HUES48 (cell line): ENCODE measurements around the gene TCF3.
A peak's percentile ranks its signal among the peaks of the same experiment; 100 is the strongest.

Experiments used
- H3K27ac ChIP-seq: one replicate; pipeline ENCODE4 v1.7.0; 2013; ENCODE audit warnings: low read depth, low read length, inconsistent platforms
- H3K27me3 ChIP-seq: 2 replicates; pipeline ENCODE4 v1.6.1; 2013; ENCODE audit warnings: mild to moderate bottlenecking, low read length; ENCODE audit not compliant: control insufficient read depth, insufficient read depth
- H3K36me3 ChIP-seq: 2 replicates; pipeline ENCODE4 v1.6.1; 2013; ENCODE audit warnings: low read length; ENCODE audit not compliant: control insufficient read depth, insufficient read depth
- H3K4me1 ChIP-seq: 2 replicates; pipeline ENCODE4 v1.6.1; 2013; ENCODE audit warnings: mild to moderate bottlenecking, low read length; ENCODE audit not compliant: control insufficient read depth, insufficient read depth
- H3K4me3 ChIP-seq: 2 replicates; pipeline ENCODE4 v1.5.1; 2013; ENCODE audit warnings: mild to moderate bottlenecking, low read depth, low read length
- H3K9ac ChIP-seq: 2 replicates; pipeline ENCODE4 v1.6.1; 2013; ENCODE audit warnings: mild to moderate bottlenecking, low read depth, low read length, moderate library complexity
- H3K9me3 ChIP-seq: 2 replicates; pipeline ENCODE4 v1.6.1; 2013; ENCODE audit warnings: low read length; ENCODE audit not compliant: control insufficient read depth, insufficient read depth

TCF3 gene

DNA sequence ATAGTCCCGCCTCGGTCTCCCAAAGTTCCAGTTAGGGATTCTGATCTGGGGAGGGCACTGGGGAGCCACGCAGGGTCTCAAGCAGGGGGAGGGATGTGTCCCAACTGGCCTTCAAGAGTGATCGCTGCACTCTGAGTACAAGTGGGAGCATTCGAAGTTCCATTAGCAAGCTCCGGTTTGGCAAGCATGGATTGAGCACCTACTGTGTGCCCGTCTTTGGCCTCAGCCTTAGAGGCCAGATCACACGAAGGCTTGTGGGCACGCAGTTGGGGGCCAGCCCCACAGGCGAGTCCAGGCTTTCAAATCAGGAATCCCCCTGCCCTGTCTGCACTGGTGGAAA lies 32.1 kb upstream of the TCF3 start:
- H3K9ac ChIP-seq: no peak overlapping the region
- no peaks in the 10 kb centered on the region for H3K36me3 ChIP-seq
- no peak overlapping the region for H3K27ac ChIP-seq
- no peak overlapping the region for H3K4me3 ChIP-seq
- no peaks in the 10 kb centered on the region for H3K9me3 ChIP-seq
- no peaks in the 10 kb centered on the region for H3K4me1 ChIP-seq
- peaks cover 7% of the 10 kb centered on the region; the same call in 1 of the 2 replicates for H3K27me3 ChIP-seq

DNA sequence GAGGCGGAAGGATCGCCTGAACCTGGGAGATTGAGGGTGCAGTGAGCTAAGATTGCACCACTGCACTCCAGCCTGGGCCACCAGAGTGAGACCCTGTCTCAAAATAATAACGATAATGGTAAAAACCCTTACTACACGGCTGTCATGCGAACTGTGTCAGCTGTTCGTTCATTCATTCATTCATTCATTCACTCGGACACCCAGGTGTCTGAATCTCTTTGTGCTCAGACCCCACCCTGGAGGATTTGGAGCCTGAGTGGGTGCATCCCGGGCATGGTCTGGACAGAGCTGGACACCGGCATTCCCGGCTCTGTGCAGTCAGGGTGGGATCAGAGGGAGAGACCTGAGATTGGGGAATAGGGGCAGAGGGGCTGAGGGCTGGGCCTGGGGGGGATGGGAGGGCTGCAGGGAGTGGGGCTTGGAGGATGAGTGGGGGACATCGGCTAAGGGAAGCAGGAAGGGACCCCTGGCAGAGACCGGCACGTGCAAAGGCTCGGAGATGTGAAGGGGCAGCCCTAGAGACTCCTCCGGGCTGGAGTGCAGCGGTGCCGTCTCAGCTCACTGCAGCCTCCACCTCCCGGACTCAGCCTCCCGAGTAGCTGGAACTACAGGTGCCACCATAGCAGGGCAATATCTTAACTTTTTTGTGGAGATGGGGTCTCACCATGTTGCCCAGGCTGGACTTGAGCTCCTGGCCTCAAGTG lies 31.6 kb upstream of the TCF3 start:
- no peak overlapping the region for H3K27ac ChIP-seq
- peaks cover 7% of the 10 kb centered on the region; the same call in 1 of the 2 replicates for H3K27me3 ChIP-seq

DNA sequence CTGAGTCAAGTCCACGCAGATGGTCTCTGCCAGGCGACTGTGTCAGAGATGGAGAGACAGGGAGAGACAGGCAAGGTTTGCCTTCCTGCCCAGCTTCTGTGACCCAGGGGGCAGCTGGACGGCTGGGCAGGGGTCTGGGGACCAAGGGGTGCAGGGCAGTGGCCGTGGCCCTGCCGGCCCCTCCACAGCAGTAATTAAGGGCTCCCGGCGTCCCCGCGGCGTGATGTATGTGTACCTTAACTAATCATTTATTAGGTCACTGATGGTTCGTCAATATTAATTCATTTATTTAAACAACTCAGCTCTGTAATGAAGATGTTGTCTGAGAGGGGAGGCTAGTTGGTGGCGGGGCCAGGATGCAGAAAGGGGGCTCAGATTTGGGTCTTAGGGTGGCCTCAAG lies 28.6 kb upstream of the TCF3 start:
- Histone ChIP-seq H3K27me3 (peaks cover 28% of the 10 kb centered on the region), H3K9me3 (no peaks in the 10 kb centered on the region), H3K9ac (no peak overlapping the region)

More for the DNA sequence above, 31.6 kb upstream of the TCF3 start:
- Histone ChIP-seq H3K9ac (no peak overlapping the region), H3K9me3 (no peaks in the 10 kb centered on the region), H3K36me3 (no peaks in the 10 kb centered on the region), H3K4me1 (no peaks in the 10 kb centered on the region), H3K4me3 (no peak overlapping the region)

DNA sequence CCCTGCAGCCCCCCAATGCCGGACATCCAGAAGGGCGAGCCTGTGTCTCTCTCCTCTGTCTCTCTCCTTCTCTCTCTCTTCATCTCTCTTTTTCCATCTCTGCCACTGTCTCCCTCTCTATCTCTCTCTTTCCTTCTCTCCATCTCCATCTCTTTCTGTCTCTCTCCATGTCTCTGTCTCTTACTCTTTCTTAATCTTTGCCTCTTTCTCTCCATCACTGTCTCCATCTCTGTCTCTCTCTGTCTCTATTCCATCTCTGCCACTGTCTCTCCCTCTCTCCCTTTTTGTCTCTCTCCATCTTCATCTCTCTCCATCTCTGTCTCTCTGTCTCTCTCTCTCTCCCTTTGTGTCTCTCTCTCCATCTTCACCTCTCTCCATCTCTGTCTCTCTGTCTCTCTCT lies 25.7 kb upstream of the TCF3 start:
- Histone ChIP-seq H3K9ac (no peak overlapping the region), H3K4me3 (no peak overlapping the region), H3K27me3 (peaks cover 48% of the 10 kb centered on the region), H3K36me3 (no peaks in the 10 kb centered on the region), H3K27ac (no peak overlapping the region), H3K9me3 (no peaks in the 10 kb centered on the region), H3K4me1 (no peaks in the 10 kb centered on the region)

More for the DNA sequence above, 28.6 kb upstream of the TCF3 start:
- Histone ChIP-seq H3K4me1 (no peaks in the 10 kb centered on the region), H3K36me3 (no peaks in the 10 kb centered on the region), H3K4me3 (no peak overlapping the region), H3K27ac (no peak overlapping the region)

DNA sequence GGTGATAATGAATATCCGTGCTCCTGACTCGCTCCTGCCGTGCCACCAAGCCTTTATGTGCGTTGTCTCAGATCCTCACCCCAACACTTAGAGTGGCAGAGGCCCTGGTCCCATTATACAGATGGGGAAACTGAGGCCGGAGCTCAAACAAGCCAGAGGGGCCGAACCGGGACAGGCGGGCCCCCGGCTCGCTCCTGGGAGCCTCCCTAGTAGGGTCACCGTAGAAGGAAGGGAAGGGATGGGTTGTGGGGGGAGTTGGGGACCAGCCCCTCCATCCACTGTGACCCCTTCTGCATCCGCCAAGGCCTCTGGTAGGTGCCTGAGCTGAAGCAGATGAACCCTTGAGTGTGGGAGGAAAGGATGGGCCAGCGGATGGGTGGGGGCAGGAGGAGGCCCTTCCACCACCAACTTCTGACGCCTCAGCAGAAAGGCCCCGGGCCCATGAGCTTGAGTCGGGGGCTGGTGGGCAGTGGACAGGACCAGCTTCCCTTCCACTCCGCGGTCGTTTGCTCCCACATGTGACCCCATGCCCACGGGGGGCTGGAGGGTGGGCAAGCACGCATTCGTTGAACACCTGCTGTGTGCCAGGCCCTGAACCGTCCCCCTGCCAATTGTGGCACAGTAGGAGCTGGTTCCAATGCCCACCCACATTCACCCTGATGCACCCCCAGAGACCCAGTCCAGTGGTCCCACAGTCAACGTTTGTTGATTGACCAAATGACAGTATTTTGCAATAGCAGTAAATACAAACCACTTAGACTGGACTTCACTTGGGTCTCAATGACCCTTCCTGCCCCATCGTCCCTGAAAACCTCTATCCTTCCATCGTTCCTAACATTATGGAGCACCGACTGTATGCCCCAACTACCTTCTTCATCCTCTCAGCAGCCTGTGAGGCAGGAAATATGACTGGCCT lies 24.2 kb upstream of the TCF3 start:
- H3K36me3 ChIP-seq: no peaks in the 10 kb centered on the region
- H3K27me3 ChIP-seq: peaks cover 61% of the 10 kb centered on the region
- H3K4me1 ChIP-seq: no peaks in the 10 kb centered on the region
- H3K4me3 ChIP-seq: peak overlapping the region; percentile 45; the same call in 1 of the 2 replicates
- H3K27ac ChIP-seq: no peak overlapping the region
- H3K9me3 ChIP-seq: no peaks in the 10 kb centered on the region
- H3K9ac ChIP-seq: no peak overlapping the region

DNA sequence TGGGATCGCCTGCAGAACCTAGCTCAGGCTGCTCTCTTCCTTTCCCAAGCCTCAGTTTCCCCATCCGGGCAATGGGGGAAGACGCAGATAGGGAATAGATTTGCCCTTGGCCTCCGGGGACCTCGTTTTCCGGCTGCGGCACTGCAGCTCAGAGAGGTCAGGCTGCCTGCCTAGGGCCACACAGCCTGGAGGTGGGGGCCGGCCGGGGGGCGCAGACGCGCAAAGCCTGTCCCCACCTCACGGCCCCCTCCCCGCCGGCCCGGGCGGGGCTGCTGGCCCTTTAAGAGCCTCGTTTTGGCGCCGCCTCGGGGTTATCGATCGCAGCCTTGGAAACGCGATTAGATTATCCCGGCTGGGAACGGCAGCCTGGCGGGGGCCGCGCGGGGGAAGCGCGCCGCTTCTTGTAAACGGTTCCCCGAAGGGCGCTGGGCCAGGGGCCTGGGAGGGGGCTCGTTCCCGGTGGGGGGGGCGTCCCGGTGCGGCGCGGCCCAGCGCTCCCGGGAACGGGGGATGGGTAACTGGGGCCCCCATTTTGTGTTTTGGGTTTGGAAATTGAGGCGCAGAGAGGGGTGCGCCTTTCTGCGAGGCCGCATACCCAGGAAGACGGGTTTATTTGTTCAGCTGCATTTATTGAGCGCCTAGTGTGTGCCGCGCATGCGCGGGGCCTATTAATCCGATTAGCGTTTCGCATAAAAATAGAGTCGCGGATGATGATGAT lies 23.4 kb upstream of the TCF3 start:
- Histone ChIP-seq H3K27me3 (peaks cover 70% of the 10 kb centered on the region), H3K36me3 (no peaks in the 10 kb centered on the region), H3K9ac (no peak overlapping the region), H3K4me3 (peak overlapping the region; percentile 45; the same call in 1 of the 2 replicates), H3K9me3 (no peaks in the 10 kb centered on the region), H3K4me1 (no peaks in the 10 kb centered on the region), H3K27ac (no peak overlapping the region)

DNA sequence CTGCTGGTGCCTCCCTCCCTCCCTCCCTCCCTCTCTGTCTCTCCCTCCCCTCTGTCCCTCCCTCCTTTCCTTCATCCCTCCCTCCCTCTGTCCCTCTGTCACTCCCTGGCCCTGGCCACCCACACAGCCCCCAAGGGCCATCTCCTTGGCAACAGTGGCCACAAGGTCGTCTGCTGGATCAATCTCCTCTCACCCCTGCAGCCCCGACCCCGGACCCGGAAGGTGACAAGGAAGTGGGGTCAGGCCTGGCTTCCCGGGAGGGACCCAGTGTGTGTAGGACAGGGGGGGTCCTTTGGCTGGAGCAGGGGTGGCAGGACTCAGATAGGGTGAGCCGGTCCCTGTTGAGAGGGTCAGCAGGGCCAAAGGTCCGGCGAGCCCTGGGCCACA lies 21.9 kb upstream of the TCF3 start:
- no peak overlapping the region for H3K9ac ChIP-seq
- H3K4me3 ChIP-seq: no peak overlapping the region
- no peaks in the 10 kb centered on the region for H3K4me1 ChIP-seq
- no peaks in the 10 kb centered on the region for H3K9me3 ChIP-seq
- no peaks in the 10 kb centered on the region for H3K36me3 ChIP-seq
- no peak overlapping the region for H3K27ac ChIP-seq
- peaks cover 85% of the 10 kb centered on the region for H3K27me3 ChIP-seq

DNA sequence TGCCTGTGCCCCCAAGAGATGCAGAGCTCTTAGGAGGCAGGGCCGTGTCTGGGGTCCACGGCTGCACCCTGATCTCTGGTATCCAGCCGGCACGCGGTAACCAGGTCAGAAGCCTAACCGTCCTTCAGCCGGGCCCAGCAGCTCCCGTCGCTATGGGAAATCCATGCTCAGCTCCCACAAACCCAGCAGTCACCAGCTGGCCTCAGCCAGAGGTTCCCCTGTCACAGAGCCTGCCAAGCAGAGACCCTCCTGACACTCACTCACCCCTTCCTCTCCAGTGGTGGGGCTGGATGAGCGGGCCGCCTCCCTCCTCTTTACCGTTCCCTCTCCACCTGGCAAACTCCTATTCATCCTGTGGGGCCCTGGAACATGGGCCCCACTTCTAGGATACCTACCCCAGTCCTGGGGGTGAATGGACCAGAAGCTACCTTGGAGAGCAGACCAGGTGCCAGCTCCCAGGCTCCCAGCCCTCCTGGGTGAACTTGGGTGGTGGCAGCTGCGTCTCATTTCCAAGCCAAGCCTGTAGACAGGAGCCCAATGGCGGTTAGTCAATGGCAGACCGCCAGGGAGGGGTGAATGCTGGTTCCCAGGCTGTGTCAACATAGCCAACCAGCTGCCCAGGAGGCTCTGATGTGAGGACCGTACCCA lies 21.4 kb upstream of the TCF3 start:
- H3K27me3 ChIP-seq: peaks cover 90% of the 10 kb centered on the region
- no peak overlapping the region for H3K9ac ChIP-seq
- no peaks in the 10 kb centered on the region for H3K36me3 ChIP-seq
- H3K4me1 ChIP-seq: no peaks in the 10 kb centered on the region
- H3K4me3 ChIP-seq: no peak overlapping the region
- H3K27ac ChIP-seq: no peak overlapping the region
- H3K9me3 ChIP-seq: no peaks in the 10 kb centered on the region

DNA sequence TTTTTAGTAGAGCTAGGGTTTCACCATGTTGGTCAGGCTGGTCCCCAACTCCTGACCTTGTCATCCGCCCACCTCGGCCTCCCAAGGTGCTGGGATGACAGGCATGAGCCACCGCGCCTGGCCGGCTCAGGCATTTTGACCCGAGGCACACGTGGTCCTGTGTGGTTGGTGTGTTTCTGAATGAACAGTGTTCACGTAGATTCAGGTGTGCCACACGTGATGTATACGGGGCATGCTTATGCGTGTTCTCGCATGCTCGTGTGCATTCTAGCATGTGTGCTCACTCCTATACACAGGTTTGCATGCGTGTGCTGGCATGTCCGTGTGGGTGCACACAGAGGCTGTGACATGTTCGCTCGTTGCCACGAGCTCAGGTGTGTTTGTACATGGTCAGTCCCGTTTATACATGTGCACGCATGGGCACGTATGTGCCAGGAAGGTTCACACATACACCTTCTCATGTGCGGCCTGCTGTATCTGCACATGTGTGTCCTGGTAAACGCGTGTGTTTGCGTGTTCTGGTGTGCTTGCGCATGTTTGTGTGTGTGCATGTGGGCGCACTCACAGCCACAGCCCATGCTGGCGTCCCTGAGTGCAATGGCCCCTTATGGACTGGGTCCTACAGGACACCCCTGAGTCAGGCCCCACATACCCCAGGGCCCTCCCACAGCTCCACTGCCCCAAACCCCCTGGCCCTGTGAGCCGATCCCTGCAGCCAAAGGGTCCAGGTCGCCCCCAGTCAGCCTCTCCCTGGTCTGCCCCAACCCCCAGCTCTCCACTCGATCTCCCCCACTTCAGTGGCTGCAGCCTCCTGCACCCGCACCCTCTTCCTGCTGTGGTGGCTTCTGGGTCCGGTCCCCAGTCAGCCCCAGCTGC lies 20.6 kb upstream of the TCF3 start:
- Histone ChIP-seq H3K27me3 (peaks cover 94% of the 10 kb centered on the region), H3K4me1 (no peaks in the 10 kb centered on the region), H3K4me3 (no peak overlapping the region), H3K9ac (no peak overlapping the region), H3K36me3 (no peaks in the 10 kb centered on the region), H3K27ac (no peak overlapping the region), H3K9me3 (no peaks in the 10 kb centered on the region)
